ENCODE results near the gene NEB.
A peak's percentile ranks its signal among the peaks of the same experiment; 100 is the strongest.

NEB gene

DNA sequence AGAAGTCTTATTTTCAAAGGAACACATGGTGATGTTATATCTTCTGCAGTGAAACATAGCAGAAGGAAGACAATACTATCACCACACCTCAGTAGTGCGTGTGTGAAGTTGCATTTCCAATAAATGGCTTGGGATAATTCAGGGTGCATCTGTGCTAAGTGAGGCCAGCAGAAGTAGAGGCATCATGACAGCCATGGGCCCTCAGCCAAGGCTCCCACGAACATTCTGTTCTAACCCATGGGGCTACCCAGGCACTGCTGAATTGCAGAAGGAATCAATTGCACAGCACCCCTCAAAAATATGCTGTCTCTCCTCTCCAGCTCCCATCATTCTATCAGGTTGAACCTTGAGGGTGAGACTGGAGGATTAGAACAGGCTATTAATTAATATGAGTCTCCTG, 185.1 kb downstream of the NEB start:
- no peak for DNase-seq

DNA sequence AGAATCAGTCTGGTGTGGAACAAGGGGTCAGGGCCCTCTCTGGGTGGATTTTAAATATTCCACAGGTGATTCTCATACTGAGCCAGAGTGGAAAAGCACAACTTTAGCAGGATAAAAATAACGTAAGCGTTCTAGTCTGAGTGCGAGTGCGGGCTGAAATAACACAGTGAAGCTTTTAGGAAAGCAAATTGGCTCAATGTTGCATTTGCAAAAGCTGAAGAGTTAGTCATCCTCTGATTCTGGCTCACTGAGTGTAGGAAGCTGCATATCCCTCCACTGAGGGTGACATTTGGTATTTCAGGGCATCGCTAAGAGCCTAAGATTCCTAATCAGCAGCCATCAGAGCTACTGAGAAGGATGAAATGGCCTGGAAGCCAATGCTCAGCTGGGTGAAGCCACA, 189.8 kb downstream of the NEB start:
- DNase-seq, result no peak

DNA sequence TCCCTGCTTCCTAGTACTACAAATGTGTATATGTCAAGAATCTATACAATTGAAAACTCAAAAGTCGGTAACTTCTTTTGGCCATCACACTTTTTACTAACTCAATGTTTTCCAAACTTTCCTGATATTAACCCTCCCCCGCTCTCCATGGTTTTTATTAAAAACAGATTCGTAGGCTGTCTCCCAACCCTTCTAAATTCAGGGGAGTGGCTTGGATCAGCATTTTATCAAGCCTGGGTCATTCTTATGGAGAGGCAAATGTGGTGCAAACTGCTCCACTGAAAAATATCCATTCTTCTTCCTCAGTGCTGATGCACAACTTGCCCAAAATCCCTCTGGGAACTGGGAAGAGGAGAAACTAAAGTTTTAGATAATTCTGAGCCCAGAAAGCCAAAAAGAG, 190.4 kb downstream of the NEB start:
- DNase-seq, result no peak

DNA sequence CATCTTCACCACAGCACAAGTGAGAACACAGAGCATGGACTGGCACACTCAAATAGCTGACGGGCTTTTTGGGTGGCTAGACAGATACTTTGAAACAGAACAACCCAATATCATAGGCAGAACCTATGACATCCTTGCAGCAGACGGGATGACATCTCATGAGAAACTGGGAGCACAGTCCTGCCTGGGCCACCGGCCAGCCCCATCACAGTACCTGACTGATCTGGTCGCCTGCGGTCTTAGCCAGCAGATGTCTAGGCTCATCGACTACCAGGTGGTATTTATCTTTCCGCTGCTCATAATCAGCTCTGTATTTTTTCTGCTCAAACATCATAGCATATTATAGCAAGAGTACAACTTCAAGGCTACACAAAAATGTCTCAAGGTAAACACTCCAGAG, 200.3 kb downstream of the NEB start:
- DNase-seq, result no peak

DNA sequence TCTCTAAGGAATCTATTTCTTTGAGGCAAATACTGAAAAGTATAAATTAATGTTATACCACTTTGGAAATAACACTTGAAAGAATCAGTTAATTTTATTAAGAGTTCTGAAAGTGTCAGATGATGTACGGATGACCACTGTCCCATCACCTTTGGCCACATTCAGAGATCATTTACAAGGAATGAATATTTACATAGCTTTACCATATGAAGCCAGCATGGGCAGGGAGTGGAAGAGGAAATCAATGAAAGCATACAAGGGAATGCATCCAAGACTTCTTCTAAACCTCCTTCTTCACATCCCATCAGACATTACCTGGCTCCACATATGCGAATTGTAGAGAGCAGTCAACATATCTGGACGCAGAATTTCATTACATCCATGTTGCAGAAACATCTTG, 201.1 kb downstream of the NEB start:
- no peak for DNase-seq

DNA sequence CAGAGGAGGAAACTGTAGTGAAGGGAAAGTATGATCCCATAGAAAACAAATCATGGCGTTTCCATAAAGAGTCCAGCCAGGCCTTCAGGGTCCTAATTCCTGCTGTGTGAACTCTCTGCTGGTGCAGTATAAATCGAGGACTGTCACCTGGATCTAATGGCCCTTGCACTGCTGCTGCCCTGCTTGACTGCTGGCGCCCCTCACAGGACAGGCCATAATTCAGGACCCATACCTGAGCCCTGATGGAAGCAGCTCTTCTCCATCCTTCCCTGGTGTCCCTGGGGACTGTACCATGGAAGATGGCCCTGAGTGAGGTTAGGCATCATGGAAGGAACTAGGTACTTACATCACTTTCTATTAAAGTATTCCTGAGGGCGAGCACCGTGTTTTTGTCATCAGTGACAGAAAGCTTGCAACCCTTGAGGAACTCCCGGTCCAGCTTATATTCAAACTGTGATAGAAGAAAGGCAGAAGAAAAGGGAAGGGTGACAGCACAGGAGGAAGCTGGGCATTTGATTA, 207.6 kb downstream of the NEB start:
- DNase-seq, result no peak

DNA sequence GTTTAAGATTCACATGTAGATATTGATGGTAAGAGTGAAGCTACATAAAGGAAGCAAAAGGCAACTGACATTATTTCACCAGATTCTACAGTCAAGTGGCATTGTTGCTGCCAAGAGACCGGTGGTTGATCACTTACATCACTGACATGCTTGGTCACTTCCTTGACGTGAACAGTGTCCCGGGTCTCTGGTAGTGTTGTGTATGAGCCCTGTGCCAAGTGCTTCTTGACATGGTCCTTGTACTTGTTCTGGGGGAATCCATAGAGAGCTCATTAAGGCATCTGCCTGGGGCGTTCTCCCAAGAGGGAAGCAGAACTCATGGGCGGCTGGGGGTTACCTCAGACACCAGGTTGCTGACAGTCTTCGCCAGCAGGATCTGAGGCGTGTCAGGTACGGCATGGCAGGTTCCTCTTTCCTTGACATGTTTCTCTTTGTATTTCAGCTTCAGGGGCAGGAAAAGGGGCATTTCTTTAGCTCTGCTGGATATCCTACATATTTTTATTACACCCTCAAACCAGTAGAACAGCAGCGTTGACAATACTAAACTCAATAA, 208.4 kb downstream of the NEB start:
- DNase-seq, result no peak

DNA sequence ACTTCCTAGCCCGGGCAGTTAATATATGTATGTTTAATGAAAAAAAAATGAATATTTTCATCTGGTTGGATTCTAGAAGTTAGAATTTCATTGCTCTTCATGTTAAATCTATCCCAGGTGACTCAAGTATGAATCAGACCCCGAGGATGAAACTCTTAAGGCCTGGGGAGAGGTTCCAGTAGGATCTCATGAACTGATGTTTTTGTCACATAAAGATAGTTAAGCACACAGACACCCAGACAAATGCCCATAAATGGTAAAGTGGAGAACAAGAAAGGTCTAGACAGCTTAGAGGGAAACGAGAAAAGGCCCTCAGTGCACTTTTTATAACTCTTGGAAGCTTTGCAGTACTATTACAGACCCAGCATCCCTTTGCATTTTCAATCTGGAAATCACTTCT, 210.4 kb downstream of the NEB start:
- no peak for DNase-seq

DNA sequence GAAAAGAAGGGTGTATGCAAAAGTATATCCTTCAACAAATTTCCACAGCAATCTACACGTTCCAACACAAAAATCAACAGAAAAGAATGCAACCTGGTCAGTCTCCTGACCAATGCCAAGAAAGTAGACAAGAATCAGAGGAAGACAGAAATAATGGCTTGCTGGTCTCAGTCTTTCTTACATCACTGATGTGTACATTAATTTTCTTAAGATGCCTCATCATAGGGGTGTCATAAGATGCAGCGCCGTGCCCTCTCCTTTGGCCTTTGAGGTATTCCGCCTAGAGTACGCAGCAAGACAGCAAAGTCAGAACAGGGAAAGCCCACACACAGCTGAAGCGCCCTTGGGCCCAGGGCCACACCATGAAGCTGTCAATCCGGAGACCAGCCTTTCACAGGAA, 211.7 kb downstream of the NEB start:
- no peak for DNase-seq

DNA sequence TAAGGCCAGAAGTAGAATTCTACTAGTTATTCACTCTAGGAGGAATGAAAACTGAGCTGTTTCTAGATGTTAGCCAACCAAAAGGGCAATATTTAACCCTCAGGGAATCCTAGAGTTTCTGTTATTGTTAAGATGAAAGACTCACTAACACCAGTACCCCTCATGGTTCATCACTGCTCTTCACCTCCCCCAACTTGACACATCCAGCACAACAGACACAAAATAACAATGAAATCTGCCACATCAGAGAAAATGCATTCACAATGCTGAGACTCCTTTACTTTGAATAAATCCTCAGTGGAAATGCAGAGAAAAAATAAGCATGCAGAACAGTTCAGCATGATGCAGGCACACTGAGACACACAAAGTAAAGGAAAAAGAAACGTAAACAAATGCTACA, 213.3 kb downstream of the NEB start:
- DNase-seq, result no peak

DNA sequence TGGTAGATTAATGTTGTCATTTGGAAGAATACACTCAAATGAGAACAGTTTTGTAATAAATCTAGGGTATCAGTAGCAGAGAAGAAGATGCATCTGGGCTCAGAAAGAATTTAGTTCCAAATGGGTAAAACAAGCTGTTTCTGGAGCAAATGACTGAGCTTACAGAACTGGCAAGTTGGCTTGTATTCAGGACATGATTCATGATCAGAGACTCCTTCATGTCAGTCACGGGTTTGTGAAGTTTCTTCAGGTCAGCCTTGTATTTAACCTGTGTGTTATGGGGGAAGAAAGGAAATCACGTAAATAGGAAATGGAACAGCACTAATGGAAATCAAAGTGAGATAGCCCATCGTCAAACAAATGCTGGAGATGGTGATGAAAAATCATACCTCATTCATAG, 215.5 kb downstream of the NEB start:
- no peak for DNase-seq

DNA sequence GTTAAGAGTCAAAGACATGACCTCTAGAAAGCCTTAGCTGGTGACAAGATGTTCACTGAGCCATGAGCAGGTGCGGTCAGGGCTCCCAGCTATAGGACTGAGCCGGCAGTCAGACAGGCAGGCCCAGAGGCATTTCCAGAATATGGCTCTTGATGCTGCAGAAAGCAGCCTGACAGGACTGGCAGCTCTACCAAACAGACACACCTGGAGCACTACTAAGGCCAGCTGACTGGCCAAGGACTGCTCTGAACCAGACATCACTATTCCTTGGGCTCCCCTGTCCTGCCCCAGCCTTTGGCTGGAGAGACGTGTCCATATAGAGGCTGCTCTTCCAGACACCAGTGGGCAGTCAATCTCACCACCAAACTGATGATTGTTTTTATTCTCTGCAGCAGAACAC, 225.8 kb downstream of the NEB start:
- no peak for DNase-seq

DNA sequence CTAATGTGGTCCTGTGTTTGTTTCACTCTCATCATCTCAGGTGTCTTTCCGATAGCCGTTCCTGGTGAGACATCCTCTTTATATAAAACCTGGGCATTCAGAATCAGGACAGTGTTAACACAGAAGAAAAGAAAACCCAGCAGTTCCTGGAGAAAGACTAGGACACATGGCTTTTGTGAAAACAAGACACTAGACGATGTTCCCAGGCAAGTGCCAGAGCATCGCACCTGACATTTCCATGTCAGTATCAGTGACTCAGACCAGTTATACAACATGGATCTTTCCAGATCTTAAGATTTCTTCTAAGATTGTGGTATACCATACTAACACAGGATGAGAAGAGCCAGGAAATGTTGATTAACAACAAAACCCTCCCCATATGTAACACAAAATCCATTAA, 228.1 kb downstream of the NEB start:
- no peak for DNase-seq

DNA sequence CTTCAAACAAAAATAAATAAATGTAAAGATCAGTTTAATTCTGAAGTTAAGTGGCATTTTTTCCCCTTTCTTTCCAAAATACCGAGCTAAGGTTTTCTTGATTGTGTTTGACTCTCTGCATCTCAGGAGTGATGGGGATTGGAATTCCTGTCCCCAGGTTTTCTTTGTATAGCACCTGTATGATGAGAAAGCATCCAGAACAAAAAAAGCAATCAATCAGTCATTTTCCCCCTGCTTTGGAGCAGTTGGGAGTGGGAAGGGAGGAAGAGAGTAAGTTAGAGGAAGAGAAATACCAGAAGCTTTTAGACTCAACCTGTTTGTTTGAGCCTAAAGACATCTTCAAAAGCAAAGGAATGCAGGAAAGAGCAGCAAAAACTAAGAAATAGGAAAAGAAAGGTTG, 236.1 kb downstream of the NEB start:
- DNase-seq, result no peak

DNA sequence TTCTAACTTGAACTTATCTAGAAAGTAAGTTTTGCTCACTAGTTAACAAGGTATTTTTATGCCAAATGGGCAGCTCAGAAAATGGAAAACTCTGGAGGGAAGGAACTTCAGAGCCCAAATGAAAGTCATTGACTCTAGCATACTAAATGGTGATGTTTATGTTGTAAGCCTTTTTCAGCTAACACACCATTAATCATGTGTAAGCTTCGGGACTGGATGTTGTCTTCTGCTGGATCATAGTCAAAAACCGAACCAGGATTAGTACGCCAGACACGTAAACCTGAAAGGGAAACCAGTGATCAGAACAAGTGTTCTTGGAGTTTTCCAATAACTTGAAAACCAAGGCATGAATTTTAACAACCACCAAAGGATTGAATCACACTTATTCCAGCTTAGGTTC, 242.8 kb downstream of the NEB start:
- no peak for DNase-seq

DNA sequence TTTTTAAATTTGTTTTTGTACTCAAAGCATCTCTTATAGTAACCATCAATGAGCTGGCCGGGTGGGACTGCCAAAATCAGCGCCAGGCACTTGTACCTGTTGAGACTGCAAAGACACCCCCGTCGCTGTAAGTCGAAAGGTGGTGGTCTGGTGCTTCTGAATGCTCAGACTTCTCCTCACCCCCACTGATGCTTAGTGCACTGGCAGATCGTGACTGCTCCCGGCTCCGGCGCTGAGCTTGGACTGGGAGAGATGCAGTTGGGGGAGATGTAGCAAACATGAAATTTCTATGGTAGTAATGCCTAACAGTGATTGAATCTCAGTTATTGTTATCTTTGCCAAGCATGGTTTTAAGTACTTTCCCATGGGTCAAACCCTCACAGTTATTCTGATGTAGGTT, 244.0 kb downstream of the NEB start:
- DNase-seq, result no peak

DNA sequence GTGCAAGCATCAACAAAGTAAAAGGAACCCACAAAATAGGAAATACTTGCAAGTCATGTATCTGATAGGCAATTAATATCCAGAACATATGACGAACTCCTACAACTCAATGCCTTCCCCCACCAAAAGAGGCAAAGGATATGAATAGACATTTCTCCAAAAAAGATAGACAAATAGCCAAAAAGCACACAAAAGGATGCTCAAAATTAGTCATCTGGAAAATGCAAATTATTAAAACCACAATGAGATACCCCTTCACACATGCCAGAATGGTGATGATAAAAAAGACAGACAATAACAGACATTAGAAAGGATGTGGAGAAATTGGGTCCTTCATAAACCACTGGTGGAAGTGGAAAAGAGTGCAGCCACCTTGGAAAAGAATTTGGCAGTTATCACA, 248.2 kb downstream of the NEB start:
- no peak for DNase-seq

DNA sequence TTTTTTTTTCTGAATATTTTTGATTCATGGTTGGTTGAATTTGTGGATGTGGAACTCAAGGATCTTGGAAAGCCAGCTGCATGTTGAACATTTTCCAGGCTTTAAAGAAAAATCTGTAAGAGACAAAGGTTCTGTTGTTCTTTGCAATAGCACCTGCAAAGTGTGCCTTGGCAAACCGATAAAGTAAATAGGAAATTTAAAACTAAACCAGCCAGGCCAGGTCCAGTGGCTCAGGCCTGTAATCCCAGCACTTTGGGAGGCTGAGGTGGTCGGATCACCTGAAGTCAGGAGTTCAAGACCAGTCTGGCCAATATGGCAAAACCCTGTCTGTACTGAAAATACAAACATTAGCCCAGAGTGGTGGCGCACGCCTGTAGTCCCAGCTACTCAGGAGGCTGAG, 250.2 kb downstream of the NEB start:
- no peak for DNase-seq

DNA sequence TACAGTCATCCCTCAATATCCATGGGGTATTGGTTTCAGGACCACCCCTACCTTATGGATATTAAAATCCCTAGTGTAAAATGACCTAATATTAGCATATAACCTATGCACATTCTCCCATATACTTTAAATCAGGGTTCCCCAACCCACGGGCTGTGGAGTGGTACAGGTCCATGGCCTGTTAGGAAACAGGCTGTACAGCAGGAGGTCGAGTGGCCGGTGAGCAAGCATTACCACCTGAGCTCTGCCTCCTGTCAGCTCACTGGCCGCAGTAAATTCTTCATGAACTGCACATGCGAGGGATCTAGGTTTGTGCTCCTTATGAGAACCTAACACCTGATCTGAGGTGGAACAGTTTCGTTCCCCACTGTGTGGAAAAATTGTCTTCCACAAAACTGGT, 250.7 kb downstream of the NEB start:
- DNase-seq, result no peak

DNA sequence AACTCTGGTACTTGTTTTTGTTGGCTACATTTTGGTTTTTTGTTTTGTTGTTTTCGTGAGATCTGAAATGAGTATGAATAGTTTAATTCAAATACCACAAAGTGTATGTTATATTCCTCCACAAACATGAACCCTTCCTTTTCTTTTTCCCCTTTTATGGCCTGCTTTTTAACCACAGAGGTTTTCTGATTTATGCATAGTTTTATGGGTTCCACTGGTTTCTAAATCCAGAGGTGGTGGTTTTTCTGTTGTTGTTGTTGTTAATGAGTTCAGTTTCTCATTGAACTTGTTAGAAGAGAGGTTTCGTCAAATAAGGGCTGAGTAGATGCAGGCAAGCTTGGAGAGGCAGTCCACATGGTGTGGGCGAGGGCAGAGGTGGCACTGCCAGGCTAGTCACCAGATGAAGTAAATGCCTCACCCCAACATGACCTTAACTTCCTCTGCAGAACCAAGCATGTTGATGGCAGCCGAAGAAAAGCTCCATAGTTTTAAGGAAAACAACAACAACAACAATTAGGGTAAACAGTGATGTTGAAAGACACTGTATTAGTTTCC, 252.0 kb downstream of the NEB start:
- DNase-seq, result peak in 2 of 3 donors; percentile 36 to 38

DNA sequence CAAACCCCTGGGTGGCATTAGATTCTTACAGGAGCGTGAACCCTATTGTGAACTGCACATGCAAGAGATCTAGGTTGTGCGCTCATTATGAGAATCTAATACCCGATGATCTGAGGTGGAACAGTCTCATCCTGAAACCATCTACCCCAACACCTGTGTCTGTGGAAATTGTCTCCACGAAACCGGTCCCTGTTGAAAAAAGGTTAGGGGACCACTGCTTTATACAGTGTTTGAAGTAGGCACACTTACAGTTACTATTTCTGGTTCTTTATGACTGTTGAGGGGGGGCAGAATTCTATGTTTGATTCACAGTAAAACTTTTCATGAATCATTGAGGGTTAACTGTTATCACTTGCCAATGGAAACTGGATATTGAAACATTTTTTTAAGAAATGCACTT, 252.5 kb downstream of the NEB start:
- DNase-seq, result peak in 1 of 3 donors; percentile 15

DNA sequence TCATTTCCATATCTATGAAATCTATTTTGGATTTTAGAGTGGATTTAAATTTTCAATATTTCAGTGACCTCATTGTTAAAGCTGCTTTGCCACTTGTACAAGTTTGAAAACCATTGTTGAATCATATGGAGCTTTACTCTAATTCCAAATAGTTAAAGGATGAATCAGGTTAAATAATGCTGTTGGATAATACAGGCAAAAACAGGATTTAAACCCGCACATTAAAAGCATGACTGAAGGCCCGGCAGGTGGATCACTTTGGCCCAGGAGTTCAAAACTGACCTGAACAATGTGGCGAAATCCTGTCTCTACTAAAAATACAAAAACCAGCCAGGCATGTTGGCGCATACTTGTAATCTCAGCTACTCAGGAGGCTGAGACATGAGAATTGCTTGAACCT, 256.3 kb downstream of the NEB start:
- no peak for DNase-seq

DNA sequence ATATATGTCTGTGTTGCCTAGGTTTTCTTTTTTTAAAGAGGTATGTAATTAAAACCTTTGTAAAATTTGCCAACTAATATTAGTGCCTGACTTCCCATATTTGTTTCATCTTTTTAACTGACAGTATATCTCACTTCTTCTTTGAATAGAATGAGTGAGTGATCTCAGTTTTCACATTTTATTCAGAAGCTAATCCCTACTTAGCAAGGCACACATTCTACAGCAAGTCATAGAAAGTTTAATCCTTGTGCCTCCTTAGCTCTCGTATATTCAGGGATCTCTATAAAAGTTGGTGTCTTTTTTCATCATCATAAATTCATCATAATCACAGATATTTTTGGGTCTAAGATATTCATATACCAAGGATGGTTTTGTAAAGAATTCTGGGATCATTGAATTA, 258.0 kb downstream of the NEB start:
- peak in 2 of 3 donors; percentile 8 to 16 for DNase-seq

DNA sequence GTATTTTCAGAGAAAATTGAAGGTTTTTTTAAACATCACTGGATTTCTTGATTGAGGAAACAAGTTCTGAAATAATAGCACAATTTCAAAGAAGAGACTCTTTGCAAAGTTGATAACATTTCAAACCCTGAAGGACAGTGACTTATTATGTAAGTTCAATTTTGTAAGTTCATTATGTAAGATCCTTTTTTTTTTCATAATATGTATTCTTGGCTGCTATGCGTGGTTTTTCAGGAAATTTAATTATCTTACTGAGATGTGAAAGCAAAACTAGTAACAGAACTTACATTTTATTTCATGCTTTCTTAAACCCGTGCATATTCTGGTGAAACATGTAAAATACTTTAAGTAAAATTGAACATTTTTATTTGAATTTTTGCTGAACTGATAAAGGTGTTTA, 259.2 kb downstream of the NEB start:
- DNase-seq, result peak; percentile 8 to 66 (median 63)

DNA sequence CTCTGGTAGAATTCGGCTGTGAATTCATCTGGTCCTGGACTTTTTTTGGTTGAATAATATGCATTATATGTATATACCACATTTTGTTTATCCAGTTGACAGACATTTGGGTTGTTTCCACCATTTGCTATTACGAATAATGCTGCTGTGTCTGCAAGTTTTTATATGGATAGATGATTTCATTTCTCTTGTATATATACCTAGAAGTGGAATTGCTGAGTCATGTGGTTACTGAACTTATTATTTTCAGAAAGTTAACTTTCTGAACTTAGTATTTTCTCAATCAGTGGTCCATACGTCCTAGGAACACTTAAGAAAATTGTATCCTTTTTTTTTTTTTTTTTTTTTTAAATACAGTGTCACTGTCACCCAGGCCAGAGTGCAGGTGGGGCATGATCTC, 261.3 kb downstream of the NEB start:
- DNase-seq, result no peak

DNA sequence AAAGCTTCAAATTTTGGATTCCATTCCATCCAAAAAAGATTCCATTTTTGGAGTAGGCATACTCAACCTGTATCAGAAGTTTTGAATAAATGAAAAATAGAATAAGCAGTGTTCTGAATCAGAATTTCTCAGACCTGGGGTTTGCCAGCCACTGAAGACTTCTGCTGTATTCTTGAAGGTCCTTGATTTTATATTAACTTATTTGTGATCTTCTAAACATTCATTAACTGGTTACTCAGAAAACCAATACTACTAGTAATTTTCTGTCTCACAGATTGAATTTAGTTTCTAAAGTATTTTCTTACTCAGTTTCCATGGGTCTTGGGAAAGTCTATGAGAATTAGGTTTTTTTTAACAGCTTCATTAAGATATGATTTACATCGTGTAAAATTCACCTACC, 263.7 kb downstream of the NEB start:
- DNase-seq, result no peak

Measured in suppressor macrophage treated with lipopolysaccharide for 1 hour (primary cell).